Activated CD4-positive, alpha-beta T cell treated with anti-CD3 and anti-CD28 coated beads, Interleukin-2, amount 50 U/mL, for 1 hour (primary cell): ENCODE data around the gene FBXO44.

Experiments
- DNase-seq: peaks from one replicate; pipeline ENCODE4 v3.0.0-alpha.2; 2020

The FBXO44 gene

GRCh38 chr1:11640944-11641343 is 13.7 kb upstream of the FBXO44 start:
- no peak for DNase-seq

- DNase-seq, result no peak
These were observed 12.8 kb upstream of the FBXO44 start for GRCh38 chr1:11641776-11642305.

- peak; percentile 71 for DNase-seq
These were observed 12.2 kb upstream of the FBXO44 start for GRCh38 chr1:11642418-11643017.

GRCh38 chr1:11643782-11644181 is 10.9 kb upstream of the FBXO44 start:
- DNase-seq, result no peak

- no peak for DNase-seq
These were observed 9.4 kb upstream of the FBXO44 start for GRCh38 chr1:11645270-11645669.

- DNase-seq, result peak; percentile 84
These were observed 8.9 kb upstream of the FBXO44 start for GRCh38 chr1:11645670-11646265.

GRCh38 chr1:11646317-11646716 is 8.4 kb upstream of the FBXO44 start:
- DNase-seq, result no peak

GRCh38 chr1:11647333-11647732 is 7.3 kb upstream of the FBXO44 start:
- DNase-seq, result no peak

- DNase-seq, result no peak
These were observed 6.6 kb upstream of the FBXO44 start for GRCh38 chr1:11648039-11648438.

- DNase-seq, result peak; percentile 32
These were observed 5.9 kb upstream of the FBXO44 start for GRCh38 chr1:11648732-11649158.

- DNase-seq, result no peak
These were observed 5.4 kb upstream of the FBXO44 start for GRCh38 chr1:11649237-11649623.

GRCh38 chr1:11649624-11650330 is 4.9 kb upstream of the FBXO44 start:
- no peak for DNase-seq

GRCh38 chr1:11650331-11650991 is 4.2 kb upstream of the FBXO44 start:
- peak; percentile 74 for DNase-seq

GRCh38 chr1:11651017-11651416 is 3.7 kb upstream of the FBXO44 start:
- no peak for DNase-seq

- DNase-seq, result no peak
These were observed 2.4 kb upstream of the FBXO44 start for GRCh38 chr1:11652203-11652780.

- no peak for DNase-seq
These were observed 1.4 kb upstream of the FBXO44 start for GRCh38 chr1:11653101-11653860.

- DNase-seq, result no peak
These were observed 878 bp upstream of the FBXO44 start for GRCh38 chr1:11653861-11654136.

GRCh38 chr1:11654939-11655808 is 497 bp downstream of the FBXO44 start:
- no peak for DNase-seq

GRCh38 chr1:11657654-11658053 is 3.0 kb downstream of the FBXO44 start:
- DNase-seq, result no peak

- no peak for DNase-seq
These were observed 3.9 kb downstream of the FBXO44 start for GRCh38 chr1:11658542-11658941.

- DNase-seq, result no peak
These were observed 5.1 kb downstream of the FBXO44 start for GRCh38 chr1:11659748-11660147.

- DNase-seq, result no peak
These were observed 6.4 kb downstream of the FBXO44 start for GRCh38 chr1:11661103-11661502.
